Type B pancreatic cell (in vitro differentiated cells): ENCODE results near the gene KCNB1. TPM values are rescaled to one million over a fixed set of nuclear protein-coding genes. Genes with fewer than 3 reads are reported as not detected.

ENCODE experiments used
- DNase-seq: peaks from one replicate; pipeline ENCODE4 v3.0.0; 2021; ENCODE audit warnings: mixed read lengths; ENCODE audit not compliant: unreplicated experiment; ENCODE audit errors: extremely low spot score
- H3K27ac Mint-ChIP-seq: 2 replicates; pipeline ENCODE4 v1.8.0; 2021; ENCODE audit warnings: mild to moderate bottlenecking, mixed read lengths
- H3K27me3 Mint-ChIP-seq: 2 replicates; pipeline ENCODE4 v1.8.0; 2021; ENCODE audit warnings: mixed read lengths
- H3K36me3 Mint-ChIP-seq: 2 replicates; pipeline ENCODE4 v1.8.0; 2021; ENCODE audit warnings: mixed read lengths
- H3K4me1 Mint-ChIP-seq: one replicate; pipeline ENCODE4 v1.8.0; 2021; ENCODE audit warnings: mixed read lengths; ENCODE audit not compliant: unreplicated experiment
- H3K4me3 Mint-ChIP-seq: 2 replicates; pipeline ENCODE4 v1.8.0; 2021; ENCODE audit warnings: mild to moderate bottlenecking, mixed read lengths
- H3K9me3 Mint-ChIP-seq: 2 replicates; pipeline ENCODE4 v1.8.0; 2021; ENCODE audit warnings: mixed read lengths
- total RNA-seq: library from RNA; stranded (reverse); gene quantifications from 2 replicates; pipeline ENCODE4 v1.2.1, GENCODE V29; 2021; ENCODE audit warnings: low replicate concordance
- TF ChIP-seq, protein P1 (sequence below): fragments of 200-600 bp; sonication (generic); conservative IDR thresholded peaks from 2 replicates; pipeline ENCODE4 v1.5.0; 2021; ENCODE audit warnings: antibody characterized with exemption, mild to moderate bottlenecking

KCNB1 gene
- total RNA-seq, 1 donor from 2014 or later: 1.2 TPM

DNA sequence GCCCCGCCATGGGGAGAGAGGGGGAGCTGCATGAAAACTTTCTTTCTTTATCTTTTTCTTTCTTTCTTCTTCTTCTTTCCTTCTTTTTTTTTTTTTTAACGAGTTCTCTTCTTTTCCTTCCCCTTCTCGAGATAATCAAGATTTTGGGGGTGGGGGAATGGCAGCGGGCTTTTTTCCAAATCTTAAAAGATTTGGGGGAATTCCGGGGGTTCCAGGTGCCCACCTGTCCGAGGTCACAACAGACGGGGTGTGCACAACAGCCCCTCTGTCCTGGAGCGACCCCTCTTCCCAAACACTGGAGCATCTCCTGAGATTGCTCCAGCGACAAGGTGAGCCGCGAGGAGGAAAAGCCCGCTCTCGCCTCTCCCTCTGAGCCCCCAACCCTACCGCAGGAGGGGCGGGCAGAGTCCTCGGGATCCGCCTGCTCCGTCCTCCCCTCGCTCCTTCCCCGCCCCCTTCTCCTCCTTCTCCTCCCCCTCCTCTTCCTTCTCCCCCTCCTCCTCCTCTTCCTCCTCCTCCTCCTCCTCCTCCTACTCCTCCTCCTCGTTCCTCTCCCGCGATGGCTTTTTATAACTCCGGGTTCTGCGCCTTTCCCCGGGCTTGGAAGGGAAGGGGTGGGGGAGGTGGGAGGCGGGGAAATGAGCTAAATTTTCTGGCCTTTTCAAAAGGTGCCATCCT lies 689 bp upstream of the KCNB1 start:
- no peaks in the 10 kb centered on the region for H3K36me3 Mint-ChIP-seq
- H3K27ac Mint-ChIP-seq: no peak overlapping the region
- no peak for DNase-seq
- no peaks in the 10 kb centered on the region for H3K9me3 Mint-ChIP-seq
- peaks cover 5% of the 10 kb centered on the region for H3K4me1 Mint-ChIP-seq
- H3K4me3 Mint-ChIP-seq: peak overlapping the region; percentile 71
- TF ChIP-seq, protein P1, sequence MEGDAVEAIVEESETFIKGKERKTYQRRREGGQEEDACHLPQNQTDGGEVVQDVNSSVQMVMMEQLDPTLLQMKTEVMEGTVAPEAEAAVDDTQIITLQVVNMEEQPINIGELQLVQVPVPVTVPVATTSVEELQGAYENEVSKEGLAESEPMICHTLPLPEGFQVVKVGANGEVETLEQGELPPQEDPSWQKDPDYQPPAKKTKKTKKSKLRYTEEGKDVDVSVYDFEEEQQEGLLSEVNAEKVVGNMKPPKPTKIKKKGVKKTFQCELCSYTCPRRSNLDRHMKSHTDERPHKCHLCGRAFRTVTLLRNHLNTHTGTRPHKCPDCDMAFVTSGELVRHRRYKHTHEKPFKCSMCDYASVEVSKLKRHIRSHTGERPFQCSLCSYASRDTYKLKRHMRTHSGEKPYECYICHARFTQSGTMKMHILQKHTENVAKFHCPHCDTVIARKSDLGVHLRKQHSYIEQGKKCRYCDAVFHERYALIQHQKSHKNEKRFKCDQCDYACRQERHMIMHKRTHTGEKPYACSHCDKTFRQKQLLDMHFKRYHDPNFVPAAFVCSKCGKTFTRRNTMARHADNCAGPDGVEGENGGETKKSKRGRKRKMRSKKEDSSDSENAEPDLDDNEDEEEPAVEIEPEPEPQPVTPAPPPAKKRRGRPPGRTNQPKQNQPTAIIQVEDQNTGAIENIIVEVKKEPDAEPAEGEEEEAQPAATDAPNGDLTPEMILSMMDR: peak; percentile 9
- H3K27me3 Mint-ChIP-seq: peaks cover 82% of the 10 kb centered on the region

DNA sequence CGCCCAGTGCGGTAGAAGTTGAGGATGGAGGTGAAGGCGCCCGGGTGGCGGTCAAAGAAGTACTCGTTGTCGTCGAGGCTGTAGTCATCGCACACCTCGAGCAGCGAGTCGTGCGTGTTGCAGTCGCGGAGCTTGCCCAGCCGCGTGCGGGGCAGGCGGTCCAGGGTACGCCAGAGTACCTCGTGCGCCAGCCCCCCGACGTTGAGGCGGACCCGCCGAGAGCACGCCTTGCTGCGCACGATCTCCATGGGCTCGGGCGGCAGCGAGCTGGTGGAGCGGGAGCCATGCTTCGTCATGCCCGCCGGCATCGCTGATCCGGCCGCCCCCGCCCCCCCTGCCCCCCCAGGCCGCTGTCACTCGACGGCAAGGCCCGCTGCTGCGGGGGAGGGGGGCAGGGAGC lies 295 bp downstream of the KCNB1 start:
- TF ChIP-seq, protein P1: no peak
- Mint-ChIP-seq H3K27ac (no peak overlapping the region), H3K4me3 (no peak overlapping the region), H3K36me3 (no peaks in the 10 kb centered on the region), H3K27me3 (peaks cover 82% of the 10 kb centered on the region), H3K9me3 (no peaks in the 10 kb centered on the region), H3K4me1 (peaks cover 5% of the 10 kb centered on the region)
- DNase-seq: no peak

DNA sequence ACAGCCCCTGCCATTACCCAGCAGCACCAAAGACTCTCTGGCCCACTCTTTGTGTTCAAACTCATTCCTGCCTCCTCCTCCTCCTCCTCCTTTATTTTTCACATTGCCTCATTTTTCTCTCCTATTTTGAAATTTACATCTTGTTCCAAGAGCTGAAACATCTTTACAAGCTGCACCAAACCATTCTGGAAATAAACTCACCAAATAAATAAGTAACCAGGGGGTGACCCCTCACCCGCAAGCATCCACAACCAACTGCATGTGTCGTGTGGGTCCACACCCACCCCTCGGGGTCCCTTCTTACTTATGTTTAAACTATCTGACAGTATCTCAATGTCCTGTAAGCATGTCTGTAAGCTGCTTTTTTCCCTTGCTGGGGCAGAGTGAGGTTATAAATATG lies 1.4 kb downstream of the KCNB1 start:
- DNase-seq: no peak
- Mint-ChIP-seq H3K9me3 (no peaks in the 10 kb centered on the region), H3K4me1 (peaks cover 5% of the 10 kb centered on the region), H3K27me3 (peaks cover 72% of the 10 kb centered on the region), H3K36me3 (no peaks in the 10 kb centered on the region), H3K4me3 (no peak overlapping the region), H3K27ac (no peak overlapping the region)
- TF ChIP-seq, protein P1: no peak

DNA sequence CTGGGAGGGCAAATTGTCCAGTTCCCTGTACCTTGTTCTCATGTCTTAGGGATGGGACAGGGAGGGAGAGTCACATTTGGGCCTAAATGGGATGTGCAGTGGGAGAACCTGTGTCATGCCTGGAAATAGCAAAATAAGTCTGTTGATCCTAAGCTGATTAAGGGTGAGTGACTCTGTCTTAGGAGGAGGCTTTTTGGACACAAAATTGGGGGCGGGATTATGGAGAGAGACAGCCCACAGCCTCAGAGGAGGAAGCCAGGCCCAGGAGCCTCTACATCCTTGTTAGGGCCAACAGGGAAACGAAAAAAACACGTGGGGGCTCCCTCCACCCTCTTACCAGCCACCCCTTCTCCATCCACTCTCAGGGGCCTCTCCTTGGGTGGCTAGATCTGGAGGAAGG lies 2.2 kb downstream of the KCNB1 start:
- no peaks in the 10 kb centered on the region for H3K36me3 Mint-ChIP-seq

DNA sequence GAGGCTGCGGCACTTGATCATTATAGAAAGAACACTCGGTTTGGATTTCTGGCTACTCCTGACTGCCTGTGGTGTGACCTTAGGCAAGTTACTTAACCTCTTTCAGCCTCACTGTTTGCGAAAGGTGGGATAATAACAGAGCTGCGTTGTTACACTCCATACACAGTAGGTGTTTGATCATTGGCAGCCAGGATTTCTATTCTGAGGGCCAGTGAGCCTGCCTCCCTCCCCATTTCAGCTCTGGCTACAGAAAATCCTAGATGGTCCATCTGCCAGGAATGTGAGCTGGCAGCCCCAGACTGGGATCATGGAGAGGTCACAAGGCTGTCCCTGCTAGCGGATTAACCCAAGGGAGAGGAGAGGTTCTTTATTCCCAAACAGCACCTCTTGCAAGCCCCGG lies 2.7 kb downstream of the KCNB1 start:
- no peak overlapping the region for H3K27ac Mint-ChIP-seq
- TF ChIP-seq, protein P1: no peak
- peaks cover 5% of the 10 kb centered on the region for H3K4me1 Mint-ChIP-seq
- no peak overlapping the region for H3K4me3 Mint-ChIP-seq
- DNase-seq: no peak
- no peaks in the 10 kb centered on the region for H3K36me3 Mint-ChIP-seq
- peaks cover 63% of the 10 kb centered on the region for H3K27me3 Mint-ChIP-seq
- no peaks in the 10 kb centered on the region for H3K9me3 Mint-ChIP-seq

More for the DNA sequence above, 2.2 kb downstream of the KCNB1 start:
- no peak for DNase-seq
- peaks cover 63% of the 10 kb centered on the region for H3K27me3 Mint-ChIP-seq
- H3K4me3 Mint-ChIP-seq: no peak overlapping the region
- no peak overlapping the region for H3K27ac Mint-ChIP-seq
- TF ChIP-seq, protein P1: no peak
- peaks cover 5% of the 10 kb centered on the region for H3K4me1 Mint-ChIP-seq
- no peaks in the 10 kb centered on the region for H3K9me3 Mint-ChIP-seq
